GM12878 (cell line): ENCODE results near the gene TIMM10. TPM values are rescaled to one million over a fixed set of nuclear protein-coding genes. Genes with fewer than 3 reads are reported as not detected.
A peak's percentile ranks its signal among the peaks of the same experiment; 100 is the strongest.

Source experiments
- CTCF ChIP-seq, 3 experiments: IDR thresholded peaks in 2 of 3; conservative IDR thresholded peaks in 1 of 3; 2 replicates each; pipeline ENCODE4 v1.5.1; 2011; ENCODE audit warnings: low read depth in 3 of 3, low read length in 3 of 3, mild to moderate bottlenecking in 3 of 3, control low read depth in 2 of 3, moderate library complexity in 2 of 3, inconsistent platforms in 1 of 3, mixed read lengths in 1 of 3; ENCODE audit not compliant: control insufficient read depth in 2 of 3, insufficient read depth in 1 of 3; ENCODE audit errors: extremely low read depth in 1 of 3
- EGR1 ChIP-seq, 2 experiments: IDR thresholded peaks; 1 replicate in 1 of 2; 2 replicates in 1 of 2; pipeline ENCODE4 v1.6.1; 2011 to 2012; ENCODE audit warnings: low read depth in 2 of 2, low read length in 2 of 2, borderline replicate concordance in 1 of 2, mild to moderate bottlenecking in 1 of 2, moderate library complexity in 1 of 2
- GATAD2B ChIP-seq: fragments of 450-650 bp; conservative IDR thresholded peaks from 2 replicates; pipeline ENCODE4 v1.6.1; 2017; ENCODE audit warnings: low read depth, mild to moderate bottlenecking, moderate library complexity
- HDAC2 ChIP-seq: fragments of 200-600 bp; sonication (generic); IDR thresholded peaks from 2 replicates; pipeline ENCODE4 v1.6.1; 2017
- IKZF2 ChIP-seq, 2 experiments: fragments of 450-650 bp; IDR thresholded peaks; 2 replicates each; pipeline ENCODE4 v1.6.1; 2017; ENCODE audit warnings: mild to moderate bottlenecking in 2 of 2, moderate library complexity in 2 of 2
- NFXL1 ChIP-seq: fragments of 450-650 bp; IDR thresholded peaks from 2 replicates; pipeline ENCODE4 v1.6.1; 2017; ENCODE audit warnings: antibody characterized with exemption, mild to moderate bottlenecking, borderline replicate concordance
- NR2F1 ChIP-seq: fragments of 450-650 bp; conservative IDR thresholded peaks from 2 replicates; pipeline ENCODE4 v1.6.1; 2017; ENCODE audit warnings: mild to moderate bottlenecking
- RAD51 ChIP-seq: fragments of 450-650 bp; IDR thresholded peaks from 2 replicates; pipeline ENCODE4 v1.6.1; 2016; ENCODE audit warnings: moderate library complexity, mild to moderate bottlenecking, inconsistent platforms
- SPI1 ChIP-seq: IDR thresholded peaks from 2 replicates; pipeline ENCODE4 v1.6.1; 2011; ENCODE audit warnings: low read depth, mild to moderate bottlenecking, low read length, moderate library complexity, borderline replicate concordance; ENCODE audit not compliant: insufficient read depth
- SRF ChIP-seq, 2 experiments: IDR thresholded peaks; 2 replicates each; pipeline ENCODE4 v1.6.1; 2011; ENCODE audit warnings: low read depth in 2 of 2, low read length in 2 of 2, mild to moderate bottlenecking in 1 of 2, moderate library complexity in 1 of 2
- ZNF217 ChIP-seq: fragments of 450-650 bp; IDR thresholded peaks from 2 replicates; pipeline ENCODE4 v1.6.1; 2017; ENCODE audit warnings: antibody characterized with exemption, mild to moderate bottlenecking
- ZNF687 ChIP-seq: fragments of 450-650 bp; IDR thresholded peaks from 2 replicates; pipeline ENCODE4 v1.6.1; 2017; ENCODE audit warnings: mild to moderate bottlenecking, moderate library complexity
- polyA plus RNA-seq, 11 experiments: library from polyadenylated mRNA; depleted of rRNA in 4 of 11; unstranded in 6 of 11; stranded (reverse) in 5 of 11; fragments of >200 nt; fragmentation: Nextera tagmentation in 4 of 11; fragmentation: Illumina TruSeq in 1 of 11; extraction: Ambion mirVana in 4 of 11; extraction: Trizol in 1 of 11; gene quantifications; 1 replicate in 1 of 11; 2 replicates in 10 of 11; pipeline versions ENCODE4 v1.2.1 to v1.2.3, GENCODE V29; 2011 to 2016; ENCODE audit warnings: inconsistent platforms in 2 of 11, missing spikeins in 2 of 11, low read depth in 1 of 11
- total RNA-seq, 4 experiments: library from RNA; depleted of rRNA in 3 of 4; stranded (reverse); fragments of >200 nt in 3 of 4; fragmentation: Illumina TruSeq in 1 of 4; extraction: Trizol in 1 of 4; gene quantifications; 2 replicates each; pipeline versions ENCODE4 v1.2.1 to v1.2.3, GENCODE V29; 2013 to 2021
- TF ChIP-seq, protein P1 (sequence below): IDR thresholded peaks from 2 replicates; pipeline ENCODE4 v1.6.1; 2012; ENCODE audit warnings: low read depth, low read length, improper control_type of control experiment

TIMM10 gene
- total and polyA plus RNA-seq, 10 of the 15 experiments (the other 5 are each of a cell fraction or from before 2014, with no cell fraction given), result 148 to 898 (median 206) TPM

DNA sequence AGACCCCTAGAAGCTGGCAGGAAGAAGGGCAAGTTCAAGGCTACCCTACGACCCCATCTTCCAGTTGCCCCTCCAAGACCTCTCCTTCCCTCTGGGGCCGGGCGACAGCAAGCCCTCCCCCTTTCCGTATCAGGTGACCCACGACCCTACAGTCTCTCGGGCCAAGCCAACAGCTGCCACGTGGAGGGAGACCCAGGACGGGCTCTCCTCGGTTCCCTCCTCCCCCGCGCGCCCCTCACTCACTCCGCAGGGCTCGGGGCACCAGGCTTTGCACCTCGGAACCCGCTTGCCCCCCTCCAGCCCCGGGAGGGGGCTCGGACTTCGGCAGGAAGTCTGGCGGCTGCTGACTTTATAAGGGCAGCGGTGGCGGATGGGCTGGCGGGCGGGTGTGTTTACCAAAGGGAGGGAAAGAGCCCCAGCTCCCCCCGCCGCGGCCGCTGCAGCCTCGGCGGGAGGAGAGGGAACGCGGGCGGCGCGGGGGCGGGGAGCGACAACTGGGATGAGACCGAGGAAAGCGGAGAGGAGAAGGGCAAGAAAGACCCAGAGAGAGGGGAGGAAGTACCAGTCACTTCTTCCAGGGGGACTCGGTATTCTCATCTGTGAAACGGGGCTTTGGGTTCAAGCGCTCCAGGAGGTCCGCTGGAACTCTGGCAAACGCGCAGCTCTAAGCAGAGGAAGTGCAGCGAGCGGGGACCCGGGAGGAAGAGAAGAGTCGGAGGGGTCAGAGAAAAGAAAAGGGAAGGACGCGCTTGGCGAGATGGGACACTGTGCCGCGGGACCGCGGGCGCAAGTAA is 15.8 kb downstream of the TIMM10 start (continued):
- TF ChIP-seq RAD51 (peak; percentile 70; the same call in 1 of the 2 replicates), NR2F1 (peak; percentile 49; the same call in 1 of the 2 replicates), HDAC2 (0 out of 2 replicates have a peak, but pooled peaks have one; percentile 41), SRF (IDR thresholded peaks at IDR 0.05; ENCODE audit: low read depth in 2 of 2, low read length in 2 of 2) (peak; percentile 90 to 94), NFXL1 (no peak), CTCF (IDR thresholded peaks at IDR 0.05 in 2 of 3, conservative IDR thresholded peaks at IDR 0.05 in 1 of 3; ENCODE audit: control insufficient read depth in 2 of 3, extremely low read depth in 1 of 3, insufficient read depth in 1 of 3, low read depth in 3 of 3, low read length in 3 of 3) (no peak), ZNF217 (peak; percentile 60; the same call in 1 of the 2 replicates), EGR1 (IDR thresholded peaks at IDR 0.05; ENCODE audit: borderline replicate concordance in 1 of 2, low read depth in 2 of 2, low read length in 2 of 2) (peak in 1 of 2 experiments; percentile 68; a peak in 1 of 3 replicates), SPI1 (peak; percentile 28; the same call in 1 of the 2 replicates), ZNF687 (peak; percentile 58), IKZF2 (IDR thresholded peaks at IDR 0.05) (peak in 1 of 2 experiments; percentile 33; a peak in 2 of 4 replicates), GATAD2B (peak; percentile 48; the same call in 1 of the 2 replicates)
- TF ChIP-seq, protein P1, sequence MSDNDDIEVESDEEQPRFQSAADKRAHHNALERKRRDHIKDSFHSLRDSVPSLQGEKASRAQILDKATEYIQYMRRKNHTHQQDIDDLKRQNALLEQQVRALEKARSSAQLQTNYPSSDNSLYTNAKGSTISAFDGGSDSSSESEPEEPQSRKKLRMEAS, result peak; percentile 61; the same call in 1 of the 2 replicates
